HG03095 (cell line): Measurements from ENCODE around the gene FBXW11.
"Not testable (repeated sequence)": the region's sequence is repeated elsewhere in the genome, so short reads cannot be mapped to it uniquely, and the experiment has no call there.

Experiments used
- ATAC-seq: cut with Tn5 transposase; IDR thresholded peaks from one replicate; pipeline ENCODE4 v1.9.1; 2021; ENCODE audit warnings: moderate library complexity; ENCODE audit not compliant: unreplicated experiment

FBXW11 gene

DNA sequence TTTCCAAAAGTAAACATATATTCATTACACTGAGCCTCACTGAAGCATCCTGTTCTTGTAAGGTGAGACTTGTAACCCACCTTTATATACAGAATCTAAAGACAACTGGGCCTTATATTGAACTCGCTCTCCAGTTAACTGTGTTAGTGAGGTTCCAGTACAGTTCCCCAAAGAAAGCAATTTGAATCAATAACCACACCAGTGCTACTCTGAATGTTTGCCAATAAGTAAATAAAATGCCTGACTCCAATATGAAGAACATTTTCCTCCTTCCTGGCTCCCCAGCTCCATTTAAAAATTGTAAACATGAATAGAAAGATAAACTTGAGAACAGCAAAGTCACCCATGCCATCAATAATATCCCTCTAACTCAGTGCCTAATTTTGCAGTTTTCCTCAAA lies 50.1 kb downstream of the FBXW11 start:
- no peak for ATAC-seq

DNA sequence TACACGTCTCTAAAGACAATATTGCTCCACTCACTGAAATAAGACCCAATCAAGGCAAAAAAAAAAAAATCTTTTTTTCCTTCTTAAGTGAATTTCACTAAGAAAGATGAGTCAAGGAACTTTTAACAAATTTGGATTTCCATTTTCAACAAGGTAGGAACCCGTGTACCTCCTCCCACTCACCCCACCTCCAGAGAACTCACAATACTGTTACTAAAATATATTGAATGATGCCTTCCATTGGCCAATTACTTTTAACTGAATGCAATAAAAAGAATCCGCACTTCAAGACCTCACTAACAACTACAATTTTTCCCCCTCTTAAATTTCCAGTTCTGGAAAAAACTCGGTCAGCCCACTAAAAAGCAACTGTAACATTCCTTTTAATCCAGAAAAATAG lies 50.7 kb downstream of the FBXW11 start:
- ATAC-seq: no peak

- no peak for ATAC-seq
These were observed 51.7 kb downstream of the FBXW11 start for GRCh38 chr5:171954721-171955120.

DNA sequence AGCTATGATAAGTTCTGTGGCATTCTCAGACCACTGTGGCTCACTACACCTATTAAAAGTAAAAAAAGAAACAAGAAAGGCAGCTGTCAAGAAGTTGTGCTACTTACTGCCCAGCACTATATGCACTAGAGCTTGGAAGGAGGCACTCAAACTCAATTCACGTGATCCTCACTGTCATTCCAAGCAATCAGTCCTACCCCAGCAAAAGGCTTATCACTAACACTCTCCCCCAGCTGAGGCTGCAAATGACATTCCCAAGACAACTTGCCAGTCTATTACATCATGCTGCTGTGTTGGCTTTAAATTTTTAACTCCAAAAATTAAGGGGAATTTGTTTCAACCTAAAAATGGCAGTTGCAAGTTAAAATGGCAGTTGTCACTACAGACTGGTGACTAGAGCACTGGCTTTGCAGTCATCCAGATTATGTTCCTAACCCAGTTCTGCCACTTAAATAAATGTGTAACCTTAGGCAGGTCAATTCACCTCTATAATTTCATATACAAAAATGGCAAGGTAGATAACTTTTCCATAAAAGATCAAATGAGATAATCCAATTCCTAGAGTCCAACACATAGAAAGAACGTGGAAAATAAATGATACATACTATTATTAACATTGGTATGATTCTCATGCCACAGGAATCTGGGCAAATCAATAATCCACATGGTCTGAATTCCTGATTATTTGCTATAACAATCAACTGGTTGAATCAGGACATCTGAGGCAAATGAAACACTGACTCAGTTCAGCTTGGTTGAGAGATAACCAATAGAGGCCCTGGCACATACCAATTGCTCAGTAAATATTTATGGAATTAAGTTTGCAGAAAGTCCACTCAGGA lies 52.4 kb downstream of the FBXW11 start:
- no peak for ATAC-seq

GRCh38 chr5:171952021-171952420 lies 54.4 kb downstream of the FBXW11 start:
- no peak for ATAC-seq

- no peak for ATAC-seq
These were observed 55.2 kb downstream of the FBXW11 start for GRCh38 chr5:171951218-171951617.

DNA sequence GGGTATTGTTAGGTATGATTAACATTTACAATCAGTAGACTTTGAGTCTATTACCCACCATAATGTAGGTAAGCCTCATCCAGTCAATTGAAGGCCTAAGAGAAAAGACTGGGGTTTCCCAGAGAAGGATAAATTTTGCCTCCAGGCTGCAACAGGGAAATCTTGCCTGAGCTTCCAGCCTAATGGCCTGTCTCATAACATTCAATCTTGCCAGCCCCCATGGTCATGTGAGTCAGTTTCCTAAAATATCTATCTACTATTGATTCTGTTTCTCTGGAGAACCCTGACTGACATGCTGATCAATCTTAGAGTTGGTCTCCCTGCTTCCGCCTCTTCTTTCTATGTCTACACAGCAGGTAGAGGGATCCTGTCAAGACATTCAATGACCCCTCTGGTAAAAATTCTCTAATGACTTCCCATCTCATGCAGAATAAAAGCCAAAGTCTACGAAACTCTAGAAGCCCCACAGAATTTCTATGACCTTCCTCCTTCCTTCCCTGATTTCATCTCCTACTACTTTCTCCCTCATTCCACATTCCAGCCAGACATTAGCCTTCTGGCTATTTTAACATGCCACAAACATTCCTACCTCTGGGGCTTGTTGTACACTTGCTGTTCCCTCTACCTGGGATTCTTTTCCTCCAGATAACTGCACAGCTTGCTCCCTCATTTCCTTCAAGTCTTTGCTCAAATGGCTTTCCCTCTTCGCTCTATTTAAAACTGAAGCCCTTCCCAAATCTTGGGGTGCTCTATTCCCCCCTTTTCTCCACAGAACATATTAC lies 60.2 kb downstream of the FBXW11 start:
- ATAC-seq: no peak

DNA sequence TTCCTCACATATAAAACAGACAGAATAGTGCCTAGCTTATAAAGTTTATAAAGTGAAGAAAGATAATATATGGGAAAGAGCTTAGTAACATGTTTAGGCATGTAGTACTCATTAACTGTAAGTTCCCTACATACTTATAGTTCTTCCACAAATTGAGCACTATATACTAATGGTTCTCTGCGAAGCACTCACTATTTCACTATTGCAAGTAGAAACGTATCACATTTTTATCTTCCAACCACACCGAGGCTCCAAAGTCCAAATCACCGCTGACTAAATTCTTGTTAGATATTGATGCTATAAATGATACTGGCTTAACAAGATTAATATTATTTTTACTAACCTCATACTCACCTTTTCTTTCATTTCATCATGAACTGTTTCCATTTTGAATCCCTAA lies 61.0 kb downstream of the FBXW11 start:
- no peak for ATAC-seq

GRCh38 chr5:171945066-171945465 lies 61.4 kb downstream of the FBXW11 start:
- ATAC-seq: no peak

DNA sequence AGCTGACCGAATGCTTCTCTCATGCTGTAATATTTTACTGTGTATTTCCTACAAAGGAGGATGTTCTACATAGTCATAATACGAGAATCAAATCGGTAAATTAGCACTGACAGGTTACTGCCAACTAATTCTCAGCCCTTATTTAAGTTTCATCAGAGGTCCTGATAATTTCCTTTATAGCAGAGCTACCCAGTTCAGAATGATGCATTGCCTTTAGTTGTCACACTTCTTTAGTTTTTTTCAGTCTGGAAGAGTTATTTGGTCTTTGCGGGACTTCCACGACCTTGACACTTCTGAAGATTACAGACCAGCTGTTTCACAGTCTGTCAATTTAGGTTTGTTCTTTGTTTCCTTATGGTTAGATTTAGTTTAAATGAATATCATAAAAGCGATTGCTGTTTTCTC lies 64.3 kb downstream of the FBXW11 start:
- ATAC-seq: not testable (repeated sequence)

- not testable (repeated sequence) for ATAC-seq
These were observed 64.8 kb downstream of the FBXW11 start for GRCh38 chr5:171941675-171942074.

- ATAC-seq: not testable (repeated sequence)
These were observed 65.2 kb downstream of the FBXW11 start for GRCh38 chr5:171941275-171941674.

DNA sequence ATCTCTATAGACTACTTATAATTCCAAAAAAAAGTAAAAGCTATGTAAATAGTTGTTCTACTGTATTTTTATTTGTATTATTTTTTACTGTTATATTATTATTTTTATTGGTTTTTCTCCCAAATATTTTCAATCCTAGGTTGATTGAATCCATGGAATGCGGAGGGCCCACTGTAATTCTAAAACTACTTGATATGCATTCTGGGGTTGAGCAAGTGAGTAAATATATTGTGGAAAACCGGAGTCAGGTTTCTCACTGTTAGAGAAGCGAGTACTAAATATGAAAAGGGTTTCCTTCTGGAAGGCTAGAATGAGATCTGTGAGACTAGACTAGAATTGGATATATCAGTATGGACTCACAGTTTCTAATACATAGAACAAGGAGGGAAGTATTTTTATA lies 66.5 kb downstream of the FBXW11 start:
- ATAC-seq: no peak

DNA sequence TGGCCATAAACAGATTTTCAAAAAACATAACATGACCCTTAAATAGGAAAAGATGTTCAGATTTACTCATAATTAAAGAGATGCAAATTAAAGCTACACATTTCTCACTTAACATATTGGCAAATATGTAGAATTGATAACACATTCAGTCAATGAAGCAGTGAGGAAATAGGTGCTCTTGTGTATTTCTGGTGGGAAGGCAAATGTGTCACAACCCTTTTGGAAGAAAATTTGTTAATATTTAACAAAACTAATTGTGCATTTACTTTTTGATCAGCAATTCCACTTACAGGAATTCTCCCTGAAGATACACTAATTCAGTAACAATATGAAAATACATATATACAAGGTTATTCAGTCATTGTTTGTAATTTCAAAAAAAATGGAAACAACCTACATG lies 68.1 kb downstream of the FBXW11 start:
- no peak for ATAC-seq

DNA sequence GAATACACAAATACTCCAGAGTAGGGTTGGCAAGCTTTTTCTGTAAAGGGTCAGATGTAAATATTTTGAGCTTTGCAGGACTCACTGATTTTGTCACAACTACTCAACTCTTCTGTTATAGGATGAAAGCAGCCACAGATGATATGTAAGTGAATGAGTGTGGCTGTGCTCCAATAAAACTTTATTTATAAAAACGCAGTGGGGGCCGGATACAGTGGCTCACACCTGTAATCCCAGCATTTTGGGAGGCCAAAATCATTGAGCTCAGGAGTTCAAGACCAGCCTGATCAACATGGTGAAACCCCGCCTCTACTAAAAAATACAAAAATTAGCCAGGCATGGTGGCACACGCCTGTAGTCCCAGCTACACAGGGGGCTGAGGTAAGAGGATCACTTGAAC lies 69.1 kb downstream of the FBXW11 start:
- ATAC-seq: no peak

- ATAC-seq: no peak
These were observed 71.9 kb downstream of the FBXW11 start for GRCh38 chr5:171934586-171934985.

DNA sequence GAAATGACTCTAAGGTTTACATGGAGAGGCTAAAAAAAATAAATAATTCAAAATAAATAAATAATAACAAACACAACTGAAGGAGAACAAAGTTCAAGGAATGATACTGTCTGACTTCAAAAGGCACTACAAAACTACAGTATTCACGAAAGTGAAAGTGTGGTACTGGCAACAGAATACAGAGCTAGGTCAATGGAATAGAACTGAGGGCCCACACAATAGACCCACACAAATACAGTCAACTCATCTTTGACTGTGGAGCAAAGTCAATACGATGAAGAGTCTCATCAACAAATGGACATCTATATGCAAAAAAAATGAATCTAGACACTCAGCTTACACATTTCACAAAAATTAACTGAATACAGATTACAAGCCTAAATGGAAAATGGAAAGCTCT lies 75.3 kb downstream of the FBXW11 start:
- ATAC-seq: no peak

- no peak for ATAC-seq
These were observed 79.0 kb downstream of the FBXW11 start for GRCh38 chr5:171927345-171927941.

DNA sequence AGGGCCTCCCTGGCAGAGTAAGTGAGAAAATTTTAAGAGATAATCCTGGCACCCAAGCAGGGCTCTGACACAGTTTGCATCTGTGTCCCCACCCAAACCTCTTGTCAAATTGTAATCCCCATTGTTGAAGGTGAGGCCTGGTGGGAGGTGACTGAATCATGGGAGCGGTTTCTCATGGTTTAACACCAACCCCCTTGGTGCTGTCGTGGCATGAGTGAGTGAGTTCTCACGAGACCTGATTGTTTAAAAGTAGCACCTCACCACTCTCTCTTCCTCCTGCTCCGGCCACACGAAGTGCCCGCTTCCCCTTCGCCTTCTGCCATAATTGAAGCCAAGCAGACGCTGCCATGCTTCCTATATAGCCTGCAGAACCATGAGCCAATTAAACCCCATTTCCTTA lies 80.1 kb downstream of the FBXW11 start:
- ATAC-seq: no peak

- no peak for ATAC-seq
These were observed 81.8 kb downstream of the FBXW11 start for GRCh38 chr5:171924493-171925122.

GRCh38 chr5:171920765-171921391 lies 85.6 kb downstream of the FBXW11 start:
- no peak for ATAC-seq
